ENCODE results near the gene KCNK7. TPM values are rescaled to one million over a fixed set of nuclear protein-coding genes. Genes with fewer than 3 reads are reported as not detected.

Gene KCNK7, protein sequence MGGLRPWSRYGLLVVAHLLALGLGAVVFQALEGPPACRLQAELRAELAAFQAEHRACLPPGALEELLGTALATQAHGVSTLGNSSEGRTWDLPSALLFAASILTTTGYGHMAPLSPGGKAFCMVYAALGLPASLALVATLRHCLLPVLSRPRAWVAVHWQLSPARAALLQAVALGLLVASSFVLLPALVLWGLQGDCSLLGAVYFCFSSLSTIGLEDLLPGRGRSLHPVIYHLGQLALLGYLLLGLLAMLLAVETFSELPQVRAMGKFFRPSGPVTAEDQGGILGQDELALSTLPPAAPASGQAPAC
- polyA plus RNA-seq (2012; ENCODE audit: insufficient read depth, insufficient read length, low read depth), result 2.2 TPM

- Histone ChIP-seq H3K4me1 (no peaks in the 10 kb centered on the region), H3K36me3 (no peaks in the 10 kb centered on the region), H3K4me3 (ENCODE audit: low read depth, low read length) (no peak within 1 kb of the TSS), H3K9me3 (no peaks in the 10 kb centered on the region), H3K27me3 (no peaks in the 10 kb centered on the region)
- no peak for DNase-seq
- TF ChIP-seq, protein P1, sequence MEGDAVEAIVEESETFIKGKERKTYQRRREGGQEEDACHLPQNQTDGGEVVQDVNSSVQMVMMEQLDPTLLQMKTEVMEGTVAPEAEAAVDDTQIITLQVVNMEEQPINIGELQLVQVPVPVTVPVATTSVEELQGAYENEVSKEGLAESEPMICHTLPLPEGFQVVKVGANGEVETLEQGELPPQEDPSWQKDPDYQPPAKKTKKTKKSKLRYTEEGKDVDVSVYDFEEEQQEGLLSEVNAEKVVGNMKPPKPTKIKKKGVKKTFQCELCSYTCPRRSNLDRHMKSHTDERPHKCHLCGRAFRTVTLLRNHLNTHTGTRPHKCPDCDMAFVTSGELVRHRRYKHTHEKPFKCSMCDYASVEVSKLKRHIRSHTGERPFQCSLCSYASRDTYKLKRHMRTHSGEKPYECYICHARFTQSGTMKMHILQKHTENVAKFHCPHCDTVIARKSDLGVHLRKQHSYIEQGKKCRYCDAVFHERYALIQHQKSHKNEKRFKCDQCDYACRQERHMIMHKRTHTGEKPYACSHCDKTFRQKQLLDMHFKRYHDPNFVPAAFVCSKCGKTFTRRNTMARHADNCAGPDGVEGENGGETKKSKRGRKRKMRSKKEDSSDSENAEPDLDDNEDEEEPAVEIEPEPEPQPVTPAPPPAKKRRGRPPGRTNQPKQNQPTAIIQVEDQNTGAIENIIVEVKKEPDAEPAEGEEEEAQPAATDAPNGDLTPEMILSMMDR (IDR thresholded peaks at IDR 0.05; ENCODE audit: low read depth, low read length), result no peak
These were observed at the start of gene KCNK7 for GRCh38 chr11:65595543-65596281. TSS of gene KCNK7 (minus strand) at chr11:65595800. CDS start at chr11:65595772, 28 bp downstream.

GRCh38 chr11:65644837-65645236, 49.2 kb upstream of the KCNK7 start:
- H3K4me1 ChIP-seq, result no peaks in the 10 kb centered on the region
- DNase-seq, result no peak
- H3K36me3 ChIP-seq, result no peaks in the 10 kb centered on the region
- no peaks in the 10 kb centered on the region for H3K9me3 ChIP-seq
- no peaks in the 10 kb centered on the region for H3K27me3 ChIP-seq
- no peak overlapping the region for H3K4me3 ChIP-seq (ENCODE audit: low read depth, low read length)
- TF ChIP-seq, protein P1 (IDR thresholded peaks at IDR 0.05; ENCODE audit: low read depth, low read length), result no peak

DNA sequence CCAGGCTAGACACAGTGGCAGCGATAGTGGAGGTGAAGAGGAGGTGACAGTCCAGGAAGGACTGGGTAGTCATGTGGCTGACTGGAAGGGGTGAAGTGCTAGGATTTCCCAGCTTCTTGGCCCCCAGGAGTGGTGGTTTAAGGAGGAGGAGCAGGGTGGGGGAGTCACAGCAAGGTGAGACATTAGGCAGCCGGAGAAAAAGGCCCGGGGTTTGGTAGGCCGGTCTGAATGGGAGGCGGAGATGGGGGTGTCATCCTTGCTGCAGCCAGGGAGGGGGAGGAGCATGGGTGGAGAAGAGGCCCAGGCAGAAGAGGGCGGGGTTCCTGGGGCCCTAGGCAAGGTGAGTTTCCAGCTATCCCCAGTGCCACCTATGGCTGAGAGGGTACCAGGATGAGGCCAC, 48.4 kb upstream of the KCNK7 start:
- no peaks in the 10 kb centered on the region for H3K36me3 ChIP-seq

GRCh38 chr11:65642014-65642671, 46.5 kb upstream of the KCNK7 start:
- Histone ChIP-seq H3K4me3 (ENCODE audit: low read depth, low read length) (no peak overlapping the region), H3K4me1 (no peaks in the 10 kb centered on the region), H3K27me3 (no peaks in the 10 kb centered on the region), H3K36me3 (no peaks in the 10 kb centered on the region), H3K9me3 (no peaks in the 10 kb centered on the region)
- TF ChIP-seq, protein P1 (IDR thresholded peaks at IDR 0.05; ENCODE audit: low read depth, low read length), result no peak
- no peak for DNase-seq

More for the DNA sequence above, 48.4 kb upstream of the KCNK7 start:
- Histone ChIP-seq H3K27me3 (no peaks in the 10 kb centered on the region), H3K4me1 (no peaks in the 10 kb centered on the region), H3K4me3 (ENCODE audit: low read depth, low read length) (no peak overlapping the region), H3K9me3 (no peaks in the 10 kb centered on the region)
- no peak for DNase-seq
- TF ChIP-seq, protein P1 (IDR thresholded peaks at IDR 0.05; ENCODE audit: low read depth, low read length), result no peak

GRCh38 chr11:65641297-65642013, 45.9 kb upstream of the KCNK7 start:
- TF ChIP-seq, protein P1 (IDR thresholded peaks at IDR 0.05; ENCODE audit: low read depth, low read length), result no peak
- DNase-seq, result no peak
- Histone ChIP-seq H3K9me3 (no peaks in the 10 kb centered on the region), H3K4me1 (no peaks in the 10 kb centered on the region), H3K27me3 (no peaks in the 10 kb centered on the region), H3K4me3 (ENCODE audit: low read depth, low read length) (no peak overlapping the region), H3K36me3 (no peaks in the 10 kb centered on the region)
